Transverse colon (tissue), 3 donors: ENCODE results near the gene RAB40C.

Experiments used
- CTCF ChIP-seq, 5 experiments: fragments of 200-600 bp in 3 of 5; fragments of 450-650 bp in 2 of 5; sonication (generic) in 3 of 5; IDR thresholded peaks; 1 replicate in 2 of 5; 2 replicates in 3 of 5; pipeline ENCODE4 v1.5.1; 2016 to 2017; ENCODE audit warnings: antibody characterized with exemption in 5 of 5, inconsistent platforms in 3 of 5, mild to moderate bottlenecking in 2 of 5, moderate library complexity in 1 of 5
- EP300 ChIP-seq: sonication (generic); formaldehyde crosslinking; IDR thresholded peaks from one replicate; pipeline ENCODE4 v1.6.1; 2017; ENCODE audit warnings: antibody characterized with exemption, low read depth
- POLR2A ChIP-seq: fragments of 450-650 bp; IDR thresholded peaks from one replicate; pipeline ENCODE4 v1.6.1; 2016; ENCODE audit warnings: antibody characterized with exemption, mild to moderate bottlenecking, moderate library complexity

GRCh38 chr16:592518-593306, 2.8 kb downstream of the RAB40C start:
- TF ChIP-seq POLR2A (no peak), EP300 (no peak), CTCF (IDR thresholded peaks at IDR 0.05) (no peak)
